Activated B cell treated with CpG ODN at 0.5 μM for 24 hours (primary cell): ENCODE data around the gene PHAX. TPM values are rescaled to one million over a fixed set of nuclear protein-coding genes. Genes with fewer than 3 reads are reported as not detected.

ENCODE experiments used
- ATAC-seq: fragments of 200-7000 bp; cut with Tn5 transposase; one replicate; pipeline ENCODE4 v1.10.0; 2021; ENCODE audit warnings: low read depth, mild to moderate bottlenecking, moderate library complexity
- CTCF ChIA-PET: fragments of 350-600 bp; sonication (Branson Sonifier 250); formaldehyde crosslinking; loops from one replicate; lab custom pipeline; 2021; ENCODE audit warnings: antibody characterized with exemption; lab: Charles Lee
- POLR2A ChIA-PET: fragments of 350-600 bp; sonication (Branson Sonifier 250); formaldehyde crosslinking; loops from one replicate; lab custom pipeline; 2021; ENCODE audit warnings: antibody characterized with exemption; lab: Charles Lee
- DNase-seq: peaks from one replicate; pipeline ENCODE4 v3.0.0; 2022
- H3K27ac Mint-ChIP-seq: one replicate; pipeline ENCODE4 v1.8.0; 2020; ENCODE audit warnings: mixed read lengths
- H3K27me3 Mint-ChIP-seq: one replicate; pipeline ENCODE4 v1.8.0; 2021; ENCODE audit warnings: mixed read lengths
- H3K36me3 Mint-ChIP-seq: one replicate; pipeline ENCODE4 v1.8.0; 2021; ENCODE audit warnings: low read depth, mixed read lengths
- H3K4me1 Mint-ChIP-seq: one replicate; pipeline ENCODE4 v1.8.0; 2021; ENCODE audit warnings: mixed read lengths
- H3K4me3 Mint-ChIP-seq: one replicate; pipeline ENCODE4 v1.8.0; 2020; ENCODE audit warnings: mild to moderate bottlenecking, mixed read lengths
- H3K9me3 Mint-ChIP-seq: one replicate; pipeline ENCODE4 v1.8.0; 2020; ENCODE audit warnings: mixed read lengths
- CTCF ChIP-seq: fragments of 200-600 bp; IDR thresholded peaks from one replicate; pipeline ENCODE4 v1.8.0; 2022; ENCODE audit warnings: antibody characterized with exemption, mild to moderate bottlenecking
- intact Hi-C: fragments of 100-400 bp; cut with micrococcal nuclease; formaldehyde crosslinking; loops from one replicate; pipeline ENCODE4 v1.15.1; 2024
- total RNA-seq: library from RNA; stranded (reverse); gene quantifications from 2 replicates; pipeline ENCODE4 v1.2.3, GENCODE V29; 2022

Gene PHAX
- total RNA-seq, 1 donor from 2014 or later, result 31.0 TPM

DNA sequence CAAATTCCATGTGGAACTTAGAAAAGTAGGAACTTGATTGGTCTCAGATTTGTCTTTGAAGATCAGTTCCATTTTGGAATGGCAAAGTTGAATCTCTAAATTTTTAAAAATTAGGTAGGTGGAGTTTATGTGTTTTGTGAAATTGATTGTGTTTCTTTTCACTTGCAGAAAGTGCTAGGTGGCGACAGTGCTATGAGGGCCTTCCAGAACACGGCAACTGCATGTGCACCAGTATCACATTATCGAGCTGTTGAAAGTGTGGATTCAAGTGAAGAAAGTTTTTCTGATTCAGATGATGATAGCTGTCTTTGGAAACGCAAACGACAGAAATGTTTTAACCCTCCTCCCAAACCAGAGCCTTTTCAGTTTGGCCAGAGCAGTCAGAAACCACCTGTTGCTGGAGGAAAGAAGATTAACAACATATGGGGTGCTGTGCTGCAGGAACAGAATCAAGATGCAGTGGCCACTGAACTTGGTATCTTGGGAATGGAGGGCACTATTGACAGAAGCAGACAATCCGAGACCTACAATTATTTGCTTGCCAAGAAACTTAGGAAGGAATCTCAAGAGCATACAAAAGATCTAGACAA lies 2.8 kb downstream of the PHAX start:
- POLR2A ChIA-PET, result no interaction called here
- ATAC-seq, result no peak
- TF ChIP-seq CTCF, result no peak
- Mint-ChIP-seq H3K36me3 (peaks cover 46% of the 10 kb centered on the region), H3K9me3 (no peaks in the 10 kb centered on the region), H3K27me3 (no peaks in the 10 kb centered on the region), H3K27ac (no peak overlapping the region), H3K4me1 (peaks cover 47% of the 10 kb centered on the region), H3K4me3 (peak overlapping the region; percentile 41)
- intact Hi-C loops, result loop anchor here (5.0 kb wide), 2 partner anchors 199 to 914 kb away; partner anchors contain the start of gene PRRC1
- CTCF ChIA-PET, result no interaction called here
- DNase-seq, result no peak

GRCh38 chr5:126605525-126605924 lies 4.8 kb downstream of the PHAX start:
- Mint-ChIP-seq H3K9me3 (no peaks in the 10 kb centered on the region), H3K36me3 (peaks cover 60% of the 10 kb centered on the region), H3K27me3 (no peaks in the 10 kb centered on the region), H3K27ac (no peak overlapping the region), H3K4me1 (peaks cover 49% of the 10 kb centered on the region), H3K4me3 (no peak overlapping the region)
- no peak for TF ChIP-seq CTCF
- intact Hi-C loops, result no loop called here
- no peak for ATAC-seq
- no peak for DNase-seq
- ChIA-PET POLR2A (no interaction called here), CTCF (no interaction called here)

- ChIA-PET POLR2A (no interaction called here), CTCF (no interaction called here)
- ATAC-seq, result no peak
- DNase-seq, result no peak
- Mint-ChIP-seq H3K9me3 (no peaks in the 10 kb centered on the region), H3K4me3 (no peak overlapping the region), H3K27ac (no peak overlapping the region), H3K27me3 (no peaks in the 10 kb centered on the region), H3K4me1 (peaks cover 41% of the 10 kb centered on the region), H3K36me3 (peaks cover 78% of the 10 kb centered on the region)
- intact Hi-C loops, result no loop called here
- TF ChIP-seq CTCF, result no peak
Observed at GRCh38 chr5:126610160-126610559, 9.4 kb downstream of the PHAX start.

- no peak overlapping the region for H3K27ac Mint-ChIP-seq
- POLR2A ChIA-PET, result no interaction called here
Observed at GRCh38 chr5:126610616-126611015, 9.9 kb downstream of the PHAX start.

More at GRCh38 chr5:126610616-126611015, 9.9 kb downstream of the PHAX start:
- CTCF ChIA-PET, result no interaction called here
- ATAC-seq (no peak), DNase-seq (no peak)
- Mint-ChIP-seq H3K36me3 (peaks cover 78% of the 10 kb centered on the region), H3K4me3 (no peak overlapping the region), H3K27me3 (no peaks in the 10 kb centered on the region), H3K9me3 (no peaks in the 10 kb centered on the region), H3K4me1 (peaks cover 40% of the 10 kb centered on the region)
- intact Hi-C loops, result no loop called here
- TF ChIP-seq CTCF, result no peak
